Measurements from ENCODE around the gene HABP4.
"Not testable (repeated sequence)": the region's sequence is repeated elsewhere in the genome, so short reads cannot be mapped to it uniquely, and the experiment has no call there.

The HABP4 gene

DNA sequence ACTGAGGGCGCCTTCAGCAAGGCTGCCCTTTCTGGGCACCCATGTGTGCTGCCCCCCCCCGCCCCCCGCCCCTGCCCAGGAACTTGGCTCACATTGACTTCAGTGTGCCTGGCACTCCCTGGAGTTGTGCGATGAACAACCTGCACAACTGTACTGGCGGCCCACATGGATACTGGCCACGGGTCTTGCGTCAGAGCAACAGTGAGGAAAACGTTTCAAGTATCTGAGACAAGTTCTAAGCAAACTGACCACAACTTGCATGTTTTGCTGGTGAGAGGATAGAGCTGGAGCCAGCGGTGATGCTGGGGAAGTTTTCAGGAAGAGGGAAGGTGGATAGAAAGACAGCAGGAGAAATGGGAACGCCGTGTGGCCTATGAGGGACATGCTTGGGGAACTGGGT lies 45.4 kb downstream of the HABP4 start:
- no peaks in the 10 kb centered on the region; a peak in 1 of 22 replicates for H4K20me1 ChIP-seq
- H3K36me3 ChIP-seq = peaks cover 0 to 19% (median 0%) of the 10 kb centered on the region in 11 experiments; a peak in 8 of 22 replicates
- H3K9me3 ChIP-seq (replicated peaks in 1 of 11) = no peaks in the 10 kb centered on the region
- H3K4me3 ChIP-seq = no peak overlapping the region
- no peak overlapping the region for H3K4me2 ChIP-seq
- peaks cover 0 to 10% (median 2%) of the 10 kb centered on the region in 10 experiments; a peak in 5 of 20 replicates for H3K4me1 ChIP-seq
- TF ChIP-seq Cebpa-rat (IDR thresholded peaks at IDR 0.05) = no peak
- no peak overlapping the region for H3K9ac ChIP-seq
- no peaks in the 10 kb centered on the region for H3K27me3 ChIP-seq
- H3K27ac ChIP-seq = no peak overlapping the region

DNA sequence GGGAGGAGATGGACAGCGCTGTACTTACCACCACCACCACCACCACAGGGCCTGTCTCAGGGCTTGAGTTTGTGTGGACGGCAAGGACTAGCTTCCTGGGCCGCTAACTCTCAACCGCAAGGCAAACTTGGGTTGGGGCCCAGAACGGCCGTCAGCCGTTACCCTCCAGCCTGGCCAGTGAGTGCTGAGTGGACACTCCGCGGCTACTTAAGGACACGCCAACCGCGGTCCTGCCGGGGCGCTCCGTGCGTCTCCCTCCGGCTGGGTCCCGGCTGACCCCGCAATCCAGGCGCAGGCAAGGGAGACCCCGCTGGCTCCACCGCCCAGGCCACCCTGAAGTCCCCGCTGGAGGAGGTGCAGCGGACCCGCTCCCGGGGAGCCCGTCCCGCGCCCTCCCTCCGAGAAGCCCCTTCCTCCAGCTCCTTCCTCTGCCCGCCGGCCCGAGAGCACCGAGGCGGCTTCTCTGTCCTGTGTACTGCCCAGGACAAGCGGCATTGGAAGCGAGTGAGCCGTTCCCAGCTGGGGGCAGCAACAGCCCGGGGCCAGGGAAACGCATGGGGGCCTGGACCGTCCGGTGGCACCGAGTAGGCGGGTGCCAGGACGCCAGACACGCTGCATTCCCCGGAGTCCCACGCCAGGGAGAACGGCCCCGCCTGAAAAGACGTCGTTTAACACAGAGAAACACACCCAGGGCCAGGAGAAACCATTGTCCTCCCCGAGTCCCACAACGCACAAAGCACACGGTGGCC lies 46.6 kb downstream of the HABP4 start:
- Histone ChIP-seq H4K20me1 (no peaks in the 10 kb centered on the region; a peak in 1 of 22 replicates), H3K27me3 (no peaks in the 10 kb centered on the region), H3K9ac (no peak overlapping the region), H3K36me3 (peaks cover 0 to 9% (median 0%) of the 10 kb centered on the region in 11 experiments; a peak in 3 of 22 replicates), H3K4me3 (no peak overlapping the region), H3K27ac (no peak overlapping the region), H3K4me1 (peaks cover 0 to 10% (median 2%) of the 10 kb centered on the region in 10 experiments; a peak in 5 of 20 replicates), H3K4me2 (no peak overlapping the region), H3K9me3 (replicated peaks in 1 of 11) (no peaks in the 10 kb centered on the region)
- TF ChIP-seq Cebpa-rat (IDR thresholded peaks at IDR 0.05) = no peak

DNA sequence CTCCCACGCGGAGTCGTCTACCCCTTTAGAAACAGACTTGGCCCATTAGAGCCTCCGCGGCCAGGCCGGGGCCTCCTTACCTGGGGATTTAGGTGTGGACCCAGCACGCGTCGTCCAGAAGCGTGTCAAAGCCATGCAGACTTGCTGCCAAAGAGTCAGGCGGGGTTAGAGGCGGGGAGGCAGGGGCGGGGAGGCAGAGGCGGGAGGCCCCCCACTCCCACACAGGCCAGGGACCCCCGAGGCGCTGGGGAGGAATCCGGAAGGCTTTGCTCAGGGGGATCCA lies 47.1 kb downstream of the HABP4 start:
- no peak overlapping the region for H3K27ac ChIP-seq
- H3K4me1 ChIP-seq = peaks cover 0 to 10% (median 2%) of the 10 kb centered on the region in 10 experiments; a peak in 5 of 20 replicates
- H3K4me2 ChIP-seq = no peak overlapping the region
- H3K9me3 ChIP-seq (replicated peaks in 1 of 11) = no peaks in the 10 kb centered on the region
- no peaks in the 10 kb centered on the region; a peak in 1 of 22 replicates for H4K20me1 ChIP-seq
- TF ChIP-seq Cebpa-rat (IDR thresholded peaks at IDR 0.05) = no peak
- H3K36me3 ChIP-seq = peaks cover 0 to 4% (median 0%) of the 10 kb centered on the region in 11 experiments; a peak in 1 of 22 replicates
- H3K27me3 ChIP-seq = no peaks in the 10 kb centered on the region
- no peak overlapping the region for H3K9ac ChIP-seq
- no peak overlapping the region for H3K4me3 ChIP-seq

DNA sequence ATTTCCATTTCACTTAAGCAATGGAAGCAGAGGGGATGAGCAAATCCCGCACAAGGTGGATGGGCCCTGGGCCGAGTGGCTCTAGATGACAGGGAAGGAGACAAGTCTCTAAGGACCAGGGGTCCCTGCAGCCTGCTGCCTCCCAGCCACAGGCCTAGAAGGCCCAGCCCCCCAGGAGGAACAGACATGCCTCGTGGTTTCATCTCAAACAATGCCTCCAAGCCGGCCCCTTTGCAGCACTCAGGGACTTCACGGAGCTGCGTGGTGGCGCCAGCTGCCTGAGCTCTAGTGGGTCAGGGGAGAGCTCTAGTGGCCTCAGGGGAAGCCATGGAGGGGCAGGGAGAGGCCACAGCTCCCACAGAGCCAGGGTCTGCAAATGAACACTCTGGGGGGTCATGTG lies 48.8 kb downstream of the HABP4 start:
- Histone ChIP-seq H3K27ac (no peak overlapping the region), H3K36me3 (no peaks in the 10 kb centered on the region), H3K27me3 (no peaks in the 10 kb centered on the region), H3K9ac (no peak overlapping the region), H3K4me3 (no peak overlapping the region), H4K20me1 (no peaks in the 10 kb centered on the region; a peak in 1 of 22 replicates), H3K4me2 (peak overlapping the region in 2 of 11 experiments; percentile 8 to 10; a peak in 1 of 22 replicates), H3K4me1 (peaks cover 0 to 10% (median 2%) of the 10 kb centered on the region in 10 experiments; a peak in 5 of 20 replicates), H3K9me3 (replicated peaks in 1 of 11) (no peaks in the 10 kb centered on the region)
- TF ChIP-seq Cebpa-rat (IDR thresholded peaks at IDR 0.05) = no peak

DNA sequence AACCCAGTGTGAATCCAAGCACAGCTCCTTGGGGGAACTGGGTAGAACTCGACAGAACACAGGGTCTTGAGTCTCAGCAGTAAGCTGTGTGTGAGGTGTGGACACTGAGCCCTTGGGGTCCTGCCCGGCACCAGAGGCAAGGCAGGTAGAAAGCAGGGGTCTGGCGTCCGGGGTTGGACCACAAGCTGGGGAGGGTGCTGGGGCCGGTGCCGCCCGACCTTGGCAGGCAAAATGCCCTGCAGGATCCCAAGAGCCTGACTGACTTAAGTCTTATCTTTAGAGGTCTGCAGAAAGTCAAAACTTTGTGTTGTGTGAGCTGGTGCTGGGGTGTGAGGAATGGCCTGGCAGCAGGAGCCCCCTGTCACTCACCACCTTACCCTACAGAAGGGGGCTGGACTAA lies 49.3 kb downstream of the HABP4 start:
- Histone ChIP-seq H3K4me2 (peak overlapping the region in 2 of 11 experiments; percentile 8 to 10; a peak in 1 of 22 replicates), H3K27me3 (no peaks in the 10 kb centered on the region), H3K27ac (no peak overlapping the region), H4K20me1 (no peaks in the 10 kb centered on the region; a peak in 1 of 22 replicates), H3K9me3 (replicated peaks in 1 of 11) (no peaks in the 10 kb centered on the region), H3K4me3 (no peak overlapping the region), H3K9ac (no peak overlapping the region), H3K36me3 (no peaks in the 10 kb centered on the region), H3K4me1 (peaks cover 0 to 10% (median 2%) of the 10 kb centered on the region in 10 experiments; a peak in 5 of 20 replicates)
- no peak for TF ChIP-seq Cebpa-rat (IDR thresholded peaks at IDR 0.05)

DNA sequence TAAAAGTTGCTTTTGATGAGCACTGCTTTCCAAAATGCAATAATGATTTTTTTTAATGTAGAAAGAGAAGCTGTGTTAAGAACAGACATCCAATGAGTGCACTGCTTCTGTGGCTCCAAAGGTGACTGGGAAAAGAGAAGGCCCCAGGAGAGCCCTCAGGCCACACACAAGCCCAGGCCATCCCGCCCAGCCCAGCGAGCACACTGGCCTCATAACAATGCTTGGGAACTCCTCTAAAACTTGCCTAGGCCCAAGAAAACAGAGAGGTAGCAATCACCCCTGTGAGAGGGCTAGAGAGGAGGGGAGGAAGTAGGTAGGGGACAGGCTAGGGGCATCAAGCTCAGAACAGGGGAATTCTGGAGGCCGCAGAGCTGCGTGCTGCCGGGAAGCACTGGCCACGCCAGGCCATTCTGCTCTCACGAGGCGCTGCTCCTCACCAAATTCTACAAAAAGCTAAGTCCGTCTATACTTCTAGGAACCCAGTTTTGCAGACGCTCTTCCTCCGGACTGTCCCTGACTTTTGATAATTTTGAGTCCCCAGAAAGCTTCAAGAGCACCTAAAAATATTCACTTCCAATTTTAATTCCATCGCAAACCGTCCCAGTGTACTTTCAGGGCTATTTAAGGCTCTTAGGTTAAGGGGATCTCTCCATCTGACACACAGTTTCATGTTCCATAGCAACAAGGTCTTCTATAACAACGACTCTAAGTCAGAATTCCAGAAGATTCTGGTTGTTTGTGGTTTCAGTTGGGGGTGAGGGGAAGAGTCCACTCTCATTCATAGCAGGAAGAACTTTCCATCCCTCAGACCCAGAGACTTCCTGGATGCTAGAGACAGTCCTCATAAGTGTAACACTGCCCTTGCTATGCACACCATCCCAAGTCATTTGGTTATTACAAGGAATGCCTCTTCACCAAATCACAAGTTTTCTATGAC lies 51.0 kb downstream of the HABP4 start:
- Histone ChIP-seq H3K36me3 (no peaks in the 10 kb centered on the region), H3K4me3 (no peak overlapping the region), H3K27me3 (no peaks in the 10 kb centered on the region), H3K9me3 (replicated peaks in 1 of 11) (no peaks in the 10 kb centered on the region), H3K27ac (no peak overlapping the region), H3K4me2 (no peak overlapping the region), H4K20me1 (no peaks in the 10 kb centered on the region; a peak in 1 of 22 replicates), H3K4me1 (peaks cover 0 to 10% (median 2%) of the 10 kb centered on the region in 10 experiments; a peak in 5 of 20 replicates), H3K9ac (no peak overlapping the region)
- TF ChIP-seq Cebpa-rat (IDR thresholded peaks at IDR 0.05) = no peak

DNA sequence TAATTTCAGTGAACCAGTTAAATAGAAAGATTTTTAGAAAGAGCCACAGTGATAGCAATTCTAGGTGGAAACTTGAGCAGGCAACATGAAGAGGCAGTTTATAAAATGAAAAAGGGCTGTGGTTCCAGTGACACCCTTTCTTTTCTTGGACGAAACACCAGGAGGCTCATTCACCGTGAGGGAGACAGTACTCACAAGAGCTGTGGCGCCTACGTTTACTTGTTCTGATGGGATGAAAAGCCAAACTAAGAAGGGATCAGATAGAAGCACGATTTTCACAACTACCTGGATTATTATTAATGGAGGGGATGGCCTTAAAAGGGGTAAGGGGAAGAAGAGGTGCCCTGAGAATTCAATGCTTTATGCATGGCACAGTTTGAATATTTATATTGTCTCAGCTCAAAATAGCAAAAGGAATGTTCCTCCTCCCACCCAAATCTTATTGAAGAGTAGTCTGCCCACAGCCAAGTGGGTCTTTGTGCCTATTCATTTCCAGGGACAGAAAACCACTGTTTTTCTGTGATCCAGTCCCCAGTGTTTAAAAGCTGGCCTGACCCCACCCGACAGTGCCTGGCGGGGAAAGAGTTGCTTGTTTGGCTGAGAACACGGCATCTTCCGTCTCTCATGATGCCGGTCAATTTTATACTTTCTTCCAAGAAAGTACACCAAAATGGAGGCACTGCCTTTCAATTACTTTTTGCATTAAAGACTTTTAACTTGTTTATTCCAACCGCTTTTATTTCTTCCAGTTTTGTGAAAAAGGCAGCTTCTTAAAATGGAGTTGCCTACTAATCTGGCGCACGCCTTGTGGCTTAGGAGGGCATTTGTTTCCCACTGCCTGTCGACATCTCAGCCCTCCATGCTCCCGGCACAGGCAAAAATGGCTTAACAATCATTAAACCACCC lies 51.9 kb downstream of the HABP4 start:
- Histone ChIP-seq H3K9ac (no peak overlapping the region), H3K36me3 (no peaks in the 10 kb centered on the region; a peak in 1 of 22 replicates), H3K27ac (no peak overlapping the region), H3K4me3 (no peak overlapping the region), H3K4me1 (peaks cover 0 to 10% (median 2%) of the 10 kb centered on the region in 10 experiments; a peak in 5 of 20 replicates), H3K27me3 (no peaks in the 10 kb centered on the region), H4K20me1 (no peaks in the 10 kb centered on the region), H3K9me3 (replicated peaks in 1 of 11) (no peaks in the 10 kb centered on the region), H3K4me2 (no peak overlapping the region)
- no peak for TF ChIP-seq Cebpa-rat (IDR thresholded peaks at IDR 0.05)

DNA sequence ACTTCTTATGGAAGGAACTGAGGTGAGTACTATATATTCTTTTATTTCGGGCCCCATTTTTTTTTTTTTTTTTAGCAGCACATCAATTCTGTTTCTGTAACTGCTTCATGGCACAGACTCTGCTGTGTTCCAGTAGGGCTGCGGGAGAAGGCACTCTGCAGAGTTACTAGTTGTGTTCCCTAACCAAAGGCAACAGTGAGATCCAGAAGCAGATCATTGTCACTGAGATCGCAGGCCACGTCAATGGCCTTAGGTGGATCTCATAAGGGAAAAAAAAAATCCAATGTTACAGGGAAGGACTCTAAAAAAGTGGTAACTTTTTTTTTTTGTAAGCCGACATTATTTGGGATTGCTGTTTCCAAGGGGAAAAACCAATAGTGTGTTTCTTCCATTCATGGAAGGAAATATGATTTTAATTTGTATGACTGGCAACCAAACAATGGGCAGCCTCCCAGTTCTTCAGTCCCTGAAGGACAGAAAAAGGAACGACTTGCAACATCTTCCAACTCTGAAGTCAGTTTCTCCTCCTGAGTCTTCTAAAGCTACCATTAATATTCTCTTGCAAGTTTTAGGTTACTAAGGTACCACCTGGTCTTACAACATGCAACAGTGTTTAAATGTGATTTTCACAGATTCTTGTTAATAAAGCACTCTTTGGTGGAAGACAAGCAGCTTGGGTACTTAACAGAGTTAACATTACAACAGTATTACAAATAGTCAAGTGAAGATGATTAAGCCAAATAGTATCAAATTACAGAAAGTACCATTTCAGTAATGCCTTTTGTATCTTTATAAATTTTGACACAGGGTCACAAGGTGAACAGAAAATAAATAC lies 52.8 kb downstream of the HABP4 start:
- Histone ChIP-seq H3K4me3 (no peak overlapping the region), H3K36me3 (no peaks in the 10 kb centered on the region; a peak in 1 of 22 replicates), H3K9ac (no peak overlapping the region), H3K9me3 (replicated peaks in 1 of 11) (no peaks in the 10 kb centered on the region), H4K20me1 (no peaks in the 10 kb centered on the region), H3K4me2 (no peak overlapping the region), H3K27me3 (no peaks in the 10 kb centered on the region), H3K4me1 (peaks cover 0 to 10% (median 2%) of the 10 kb centered on the region in 10 experiments; a peak in 5 of 20 replicates), H3K27ac (no peak overlapping the region)
- no peak for TF ChIP-seq Cebpa-rat (IDR thresholded peaks at IDR 0.05)

DNA sequence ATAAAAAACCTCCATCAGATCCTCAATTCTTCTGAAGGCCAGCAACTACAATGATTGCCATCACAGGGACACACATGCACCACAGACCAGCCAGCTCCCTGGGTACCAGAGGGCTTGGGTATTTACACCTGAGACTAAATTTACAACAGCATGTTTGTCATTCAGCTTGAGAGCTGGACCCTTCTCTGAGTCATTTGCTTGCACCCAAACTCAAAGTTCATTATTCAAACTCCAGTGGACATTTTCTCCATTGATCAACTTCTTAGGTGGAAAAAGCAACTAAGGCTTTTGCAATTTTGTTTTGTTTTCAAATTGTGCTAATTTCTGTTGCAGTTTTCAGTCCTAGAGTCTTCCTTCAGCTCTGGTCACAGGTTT lies 53.4 kb downstream of the HABP4 start:
- not testable (repeated sequence) for H3K27ac ChIP-seq; H3K9ac ChIP-seq; H3K4me3 ChIP-seq; H3K36me3 ChIP-seq; H3K27me3 ChIP-seq; H4K20me1 ChIP-seq; H3K4me1 ChIP-seq; H3K4me2 ChIP-seq; H3K9me3 ChIP-seq (replicated peaks in 1 of 11)
